OCI-LY1 (cell line): Measurements from ENCODE around the gene PRR16.

Experiments used
- CTCF ChIP-seq: fragments of 200-600 bp; sonication (generic), shearing (Covaris generic); IDR thresholded peaks from 2 replicates; pipeline ENCODE4 v1.5.1; 2017; ENCODE audit warnings: mild to moderate bottlenecking, antibody characterized with exemption, low read length, moderate library complexity, mixed read lengths
- EZH2 ChIP-seq: fragments of 200-600 bp; sonication (generic), shearing (Covaris generic); IDR thresholded peaks from 2 replicates; pipeline ENCODE4 v1.8.0; 2017; ENCODE audit warnings: borderline replicate concordance, mixed run types, mild to moderate bottlenecking, antibody characterized with exemption, low read length, moderate library complexity, mixed read lengths

GRCh38 chr5:120516805-120517204, 52.7 kb downstream of the PRR16 start:
- TF ChIP-seq CTCF: no peak
- no peak for TF ChIP-seq EZH2
